HepG2 (cell line): ENCODE data around the gene GCC1. TPM values are rescaled to one million over a fixed set of nuclear protein-coding genes. Genes with fewer than 3 reads are reported as not detected.
A peak's percentile ranks its signal among the peaks of the same experiment; 100 is the strongest.

Experiments
- ATAC-seq: fragments of 200-7000 bp; cut with Tn5 transposase; 3 replicates; pipeline ENCODE4 v1.9.1; 2020; ENCODE audit warnings: mild to moderate bottlenecking, moderate library complexity
- BruUV-seq: library from RNA; stranded (reverse); fragments of 400-500 nt; replicated peaks from 2 replicates; lab custom pipeline; 2021; lab: Mats Ljungman, UMichigan
- CTCF ChIA-PET: fragments of 300-600 bp; formaldehyde crosslinking; extraction: SDS; loops from one replicate; lab custom pipeline; 2021; ENCODE audit warnings: low total read pairs, inconsistent platforms, low intra/inter-chr PET ratio; lab: Yijun Ruan, JAX
- POLR2A ChIA-PET: fragments of 350-600 bp; sonication (Branson Sonifier 250); formaldehyde crosslinking; loops from one replicate; lab custom pipeline; 2020; ENCODE audit warnings: antibody characterized with exemption, inconsistent platforms; lab: Yijun Ruan, JAX
- DNase-seq: peaks from one replicate; pipeline ENCODE4 v3.0.0-alpha.2; 2015; ENCODE audit warnings: low spot score
- FAIRE-seq: peaks from 3 replicates; lab custom pipeline; 2011; peaks lifted over from hg19 to GRCh38; lab: Jason Lieb, UNC
- H2AFZ ChIP-seq: one replicate; pipeline ENCODE4 v1.6.1; 2011; ENCODE audit warnings: low read length, inconsistent platforms
- H3K27ac ChIP-seq: fragments of 300-600 bp; 3 replicates; pipeline ENCODE4 v1.8.0; 2011; ENCODE audit warnings: mixed run types, mild to moderate bottlenecking, mixed read lengths, low read length, inconsistent platforms; ENCODE audit not compliant: insufficient read depth; ENCODE audit errors: extremely low read length
- H3K27me3 ChIP-seq, 2 experiments: fragments of 200-600 bp in 1 of 2; 2 replicates in 1 of 2; 3 replicates in 1 of 2; pipeline versions ENCODE4 v1.6.0 to v1.8.0; 2011; ENCODE audit warnings: low read length in 2 of 2, mild to moderate bottlenecking in 2 of 2, moderate library complexity in 2 of 2, inconsistent platforms in 1 of 2; ENCODE audit not compliant: insufficient read depth in 2 of 2, control insufficient read depth in 1 of 2
- H3K36me3 ChIP-seq, 2 experiments: fragments of 200-600 bp in 1 of 2; replicated peaks in 1 of 2; 2 replicates in 1 of 2; 3 replicates in 1 of 2; pipeline versions ENCODE4 v1.5.1 to v1.8.0; 2011; ENCODE audit warnings: low read length in 2 of 2, inconsistent platforms in 1 of 2; ENCODE audit not compliant: insufficient read depth in 2 of 2, control insufficient read depth in 1 of 2
- H3K4me1 ChIP-seq: 2 replicates; pipeline ENCODE4 v1.5.1; 2012; ENCODE audit warnings: low read length, inconsistent platforms; ENCODE audit not compliant: insufficient read depth
- H3K4me2 ChIP-seq: 2 replicates; pipeline ENCODE4 v1.6.0; 2011; ENCODE audit warnings: low read depth, low read length, inconsistent platforms
- H3K4me3 ChIP-seq, 3 experiments: fragments of 200-600 bp in 1 of 3; sonication (generic), shearing (Covaris generic) in 1 of 3; replicated peaks in 1 of 3; 2 replicates each; pipeline ENCODE4 v1.5.1; 2011 to 2016; ENCODE audit warnings: low read length in 3 of 3, inconsistent platforms in 2 of 3, low read depth in 2 of 3, mild to moderate bottlenecking in 2 of 3, control low read depth in 1 of 3, mixed read lengths in 1 of 3; ENCODE audit not compliant: insufficient read depth in 1 of 3
- H3K79me2 ChIP-seq: one replicate; pipeline ENCODE4 v1.6.1; 2011; ENCODE audit warnings: low read length, inconsistent platforms; ENCODE audit not compliant: insufficient read depth
- H3K9ac ChIP-seq: 2 replicates; pipeline ENCODE4 v1.6.0; 2011; ENCODE audit warnings: mild to moderate bottlenecking, low read depth, low read length, inconsistent platforms; ENCODE audit not compliant: insufficient read depth
- H3K9me3 ChIP-seq: 2 replicates; pipeline ENCODE4 v1.5.1; 2012; ENCODE audit warnings: mild to moderate bottlenecking, low read length
- H4K20me1 ChIP-seq: 2 replicates; pipeline ENCODE4 v1.6.0; 2011; ENCODE audit warnings: inconsistent platforms, mild to moderate bottlenecking, low read length, moderate library complexity; ENCODE audit not compliant: insufficient read depth
- ARNT2 ChIP-seq: sonication (generic); formaldehyde crosslinking; IDR thresholded peaks from 2 replicates; pipeline ENCODE4 v1.8.0; 2022; ENCODE audit warnings: mild to moderate bottlenecking, low read depth, missing genetic modification reagents, moderate library complexity
- BCL6 ChIP-seq: IDR thresholded peaks from 2 replicates; pipeline ENCODE4 v1.6.1; 2016; ENCODE audit warnings: missing genetic modification reagents, missing compliant biosample characterization
- ELF3 ChIP-seq: IDR thresholded peaks from 2 replicates; pipeline ENCODE4 v1.6.1; 2016; ENCODE audit warnings: missing genetic modification reagents, missing compliant biosample characterization
- HDAC6 ChIP-seq: fragments of 200-600 bp; sonication (generic); IDR thresholded peaks from 2 replicates; pipeline ENCODE4 v1.7.0; 2017; ENCODE audit warnings: mild to moderate bottlenecking, antibody characterized with exemption, low read length, low read depth
- HNRNPH1 ChIP-seq: fragments of 200-400 bp; formaldehyde crosslinking; optimal IDR thresholded peaks from 2 replicates; pipeline ENCODE3; 2017; ENCODE audit warnings: mild to moderate bottlenecking, low read depth, low read length
- MED13 ChIP-seq: sonication (generic); formaldehyde crosslinking; IDR thresholded peaks from 2 replicates; pipeline ENCODE4 v1.5.0; 2020; ENCODE audit warnings: missing genetic modification reagents
- SRSF9 ChIP-seq: fragments of 200-400 bp; formaldehyde crosslinking; IDR thresholded peaks from 2 replicates; pipeline ENCODE4 v1.6.1; 2018; ENCODE audit warnings: borderline replicate concordance, mild to moderate bottlenecking, low read depth, low read length; ENCODE audit not compliant: insufficient read depth, poor library complexity, severe bottlenecking
- ZBTB42 ChIP-seq: sonication (generic); formaldehyde crosslinking; IDR thresholded peaks from 2 replicates; pipeline ENCODE4 v1.5.0; 2020; ENCODE audit warnings: mild to moderate bottlenecking, missing genetic modification reagents
- ZNF800 ChIP-seq: sonication (generic); formaldehyde crosslinking; IDR thresholded peaks from 2 replicates; pipeline ENCODE4 v1.4.0; 2020; ENCODE audit warnings: missing genetic modification reagents
- WGBS: methylation state at CpG from one replicate; pipeline ENCODE4 v1.1.6; 2017; ENCODE audit warnings: low lambda C conversion rate; 5-methylcytosine and 5-hydroxymethylcytosine counted together
- in situ Hi-C: cut with HindIII; loops from 2 replicates; pipeline ENCODE4 v1.10.0; 2017; ENCODE audit warnings: low pct_unique_long_range_greater_than_20kb; ENCODE audit not compliant: extremely low pct_ligation_motif_present
- intact Hi-C: fragments of 100-400 bp; cut with micrococcal nuclease; formaldehyde crosslinking; loops from one replicate; pipeline ENCODE4 v1.10.0; 2022; ENCODE audit not compliant: unreplicated experiment
- polyA plus RNA-seq, 8 experiments: library from polyadenylated mRNA; depleted of rRNA in 3 of 8; stranded (reverse) in 7 of 8; unstranded in 1 of 8; fragments of >200 nt; fragmentation: Illumina TruSeq in 4 of 8; extraction: Trizol in 4 of 8; gene quantifications; 2 replicates each; pipeline versions ENCODE4 v1.2.1 to v1.2.3, GENCODE V29; 2011 to 2016; ENCODE audit warnings: low read depth in 4 of 8, missing spikeins in 1 of 8, mixed read lengths in 1 of 8; ENCODE audit not compliant: insufficient read depth in 1 of 8
- total RNA-seq, 5 experiments: library from RNA; depleted of rRNA; stranded (reverse); fragments of >200 nt; fragmentation: Illumina TruSeq; extraction: Trizol; gene quantifications; 2 replicates each; pipeline ENCODE4 v1.2.3, GENCODE V29; 2016; ENCODE audit warnings: low read depth in 1 of 5

Gene GCC1
- total and polyA plus RNA-seq, 2 of the 13 experiments (the other 11 are each of a cell fraction or from before 2014, with no cell fraction given), result 2.5 to 15.3 TPM

GRCh38 chr7:127620406-127621233 lies 35.2 kb upstream of the GCC1 start:
- Histone ChIP-seq H3K79me2 (no peaks in the 10 kb centered on the region), H3K4me2 (no peak overlapping the region), H3K4me1 (no peaks in the 10 kb centered on the region), H3K9ac (no peak overlapping the region), H3K4me3 (no peak overlapping the region), H3K36me3 (no peaks in the 10 kb centered on the region), H4K20me1 (0 out of 2 replicates have a peak, but pooled peaks cover 2% of the 10 kb centered on the region), H3K27ac (no peak overlapping the region), H3K27me3 (peaks cover 0 to 27% of the 10 kb centered on the region in 2 experiments; a peak in 4 of 5 replicates), H2AFZ (no peak overlapping the region), H3K9me3 (no peaks in the 10 kb centered on the region)
- CTCF ChIA-PET, result no interaction called here
- 3% methylated on average over 16 of the region's 24 CpGs for WGBS
- TF ChIP-seq ARNT2 (CRISPR knock-in tag), result no peak
- TF ChIP-seq ZNF800, result peak; percentile 62; the same call in 1 of the 2 replicates
- no TSS peak for BruUV-seq
- ATAC-seq (no peak), FAIRE-seq (no peak), DNase-seq (no peak)
- intact Hi-C loops, result no loop called here
- POLR2A ChIA-PET, result no interaction called here
- in situ Hi-C loops, result no loop called here

- Histone ChIP-seq H3K27ac (no peak overlapping the region), H3K36me3 (no peaks in the 10 kb centered on the region), H3K79me2 (no peaks in the 10 kb centered on the region), H3K27me3 (peaks cover 0 to 35% of the 10 kb centered on the region in 2 experiments; a peak in 4 of 5 replicates), H2AFZ (no peak overlapping the region), H3K9ac (no peak overlapping the region), H3K4me2 (no peak overlapping the region), H3K9me3 (no peaks in the 10 kb centered on the region), H3K4me3 (no peak overlapping the region), H4K20me1 (0 out of 2 replicates have a peak, but pooled peaks cover 1% of the 10 kb centered on the region), H3K4me1 (no peaks in the 10 kb centered on the region)
- DNase-seq (no peak), FAIRE-seq (no peak), ATAC-seq (no peak)
- CTCF ChIA-PET, result no interaction called here
- POLR2A ChIA-PET, result no interaction called here
- intact Hi-C loops, result no loop called here
- in situ Hi-C loops, result no loop called here
- no TSS peak for BruUV-seq
- 4% methylated on average over 12 of the region's 27 CpGs for WGBS
- TF ChIP-seq BCL6 (CRISPR knock-in tag), result no peak
- no peak for TF ChIP-seq SRSF9
- TF ChIP-seq ZNF800, result peak; percentile 79
- no peak for TF ChIP-seq MED13 (CRISPR knock-in tag)
- TF ChIP-seq HNRNPH1, result no peak
- peak; percentile 90; the same call in 1 of the 2 replicates for TF ChIP-seq HDAC6
- no peak for TF ChIP-seq ZBTB42 (CRISPR knock-in tag)
- TF ChIP-seq ELF3, result no peak
These were observed 34.4 kb upstream of the GCC1 start for GRCh38 chr7:127619681-127620405.
